Tibial nerve (tissue), 3 donors: ENCODE data around the gene KREMEN1.

Experiments
- POLR2A ChIP-seq, 2 donors: fragments of 450-650 bp; IDR thresholded peaks; one replicate each; pipeline ENCODE4 v1.6.1; 2017; ENCODE audit warnings: antibody characterized with exemption in 2 of 2, mild to moderate bottlenecking in 2 of 2, moderate library complexity in 2 of 2
- TF ChIP-seq, protein P1 (sequence below), 5 experiments: fragments of 200-600 bp in 3 of 5; fragments of 450-650 bp in 2 of 5; sonication (generic) in 3 of 5; IDR thresholded peaks; one replicate each; pipeline ENCODE4 v1.5.1; 2016 to 2019; ENCODE audit warnings: antibody characterized with exemption in 5 of 5, mild to moderate bottlenecking in 3 of 5, moderate library complexity in 2 of 5

GRCh38 chr22:29098296-29098695, 25.5 kb downstream of the KREMEN1 start:
- TF ChIP-seq, protein P1, sequence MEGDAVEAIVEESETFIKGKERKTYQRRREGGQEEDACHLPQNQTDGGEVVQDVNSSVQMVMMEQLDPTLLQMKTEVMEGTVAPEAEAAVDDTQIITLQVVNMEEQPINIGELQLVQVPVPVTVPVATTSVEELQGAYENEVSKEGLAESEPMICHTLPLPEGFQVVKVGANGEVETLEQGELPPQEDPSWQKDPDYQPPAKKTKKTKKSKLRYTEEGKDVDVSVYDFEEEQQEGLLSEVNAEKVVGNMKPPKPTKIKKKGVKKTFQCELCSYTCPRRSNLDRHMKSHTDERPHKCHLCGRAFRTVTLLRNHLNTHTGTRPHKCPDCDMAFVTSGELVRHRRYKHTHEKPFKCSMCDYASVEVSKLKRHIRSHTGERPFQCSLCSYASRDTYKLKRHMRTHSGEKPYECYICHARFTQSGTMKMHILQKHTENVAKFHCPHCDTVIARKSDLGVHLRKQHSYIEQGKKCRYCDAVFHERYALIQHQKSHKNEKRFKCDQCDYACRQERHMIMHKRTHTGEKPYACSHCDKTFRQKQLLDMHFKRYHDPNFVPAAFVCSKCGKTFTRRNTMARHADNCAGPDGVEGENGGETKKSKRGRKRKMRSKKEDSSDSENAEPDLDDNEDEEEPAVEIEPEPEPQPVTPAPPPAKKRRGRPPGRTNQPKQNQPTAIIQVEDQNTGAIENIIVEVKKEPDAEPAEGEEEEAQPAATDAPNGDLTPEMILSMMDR (IDR thresholded peaks at IDR 0.05): no peak
- no peak for TF ChIP-seq POLR2A (IDR thresholded peaks at IDR 0.05)
